Measurements from ENCODE around the gene CD2AP. TPM values are rescaled to one million over a fixed set of nuclear protein-coding genes. Genes with fewer than 3 reads are reported as not detected.

Gene CD2AP
- total RNA-seq: 10 to 100 TPM; 28.3 to 29.2 TPM

GRCh38 chr6:47477497-47478232 is at the start of gene CD2AP:
Gene CD2AP, plus strand, starts transcription at chr6:47477789. Its CDS starts 456 bp downstream, at chr6:47478245.
- peak within 1 kb of the TSS; percentile 100 for H3K4me3 Mint-ChIP-seq
- intact Hi-C loops (cut with micrococcal nuclease): no loop called here
- peak; percentile 92 for DNase-seq
- TF ChIP-seq CTCF (IDR thresholded peaks at IDR 0.05): no peak
- ChIA-PET CTCF (interaction anchor here (0.8 to 1.6 kb wide), 4 partner anchors 63 to 257 kb away, joined by 3 to 6 read pairs (median 4); no protein-coding TSS in a partner anchor), POLR2A (interaction anchor here (0.8 to 2.1 kb wide), 10 partner anchors 9 to 256 kb away, joined by 3 to 12 read pairs (median 6); no protein-coding TSS in a partner anchor)
- H3K27ac Mint-ChIP-seq: peak within 1 kb of the TSS; percentile 99
- no peaks in the 10 kb centered on the region for H3K27me3 Mint-ChIP-seq
- H3K9me3 Mint-ChIP-seq: no peaks in the 10 kb centered on the region
- peaks cover 2% of the 10 kb centered on the region for H3K36me3 Mint-ChIP-seq (ENCODE audit: low read depth)
- peak; percentile 89 for ATAC-seq
- H3K4me1 Mint-ChIP-seq (ENCODE audit: low read depth): peaks cover 28% of the 10 kb centered on the region

GRCh38 chr6:47428288-47428687 is 49.3 kb upstream of the CD2AP start:
- Mint-ChIP-seq H3K9me3 (peaks cover 12% of the 10 kb centered on the region), H3K4me3 (no peak overlapping the region), H3K4me1 (ENCODE audit: low read depth) (no peaks in the 10 kb centered on the region), H3K27me3 (no peaks in the 10 kb centered on the region), H3K36me3 (ENCODE audit: low read depth) (peaks cover 5% of the 10 kb centered on the region), H3K27ac (no peak overlapping the region)
- ChIA-PET CTCF (no interaction called here), POLR2A (no interaction called here)
- no peak for TF ChIP-seq CTCF (IDR thresholded peaks at IDR 0.05)
- intact Hi-C loops (cut with micrococcal nuclease): no loop called here
- no peak for ATAC-seq
- no peak for DNase-seq

GRCh38 chr6:47428746-47429664 is 48.6 kb upstream of the CD2AP start:
- Mint-ChIP-seq H3K4me1 (ENCODE audit: low read depth) (no peaks in the 10 kb centered on the region), H3K36me3 (ENCODE audit: low read depth) (peaks cover 5% of the 10 kb centered on the region), H3K27ac (no peak overlapping the region), H3K27me3 (no peaks in the 10 kb centered on the region), H3K9me3 (peaks cover 12% of the 10 kb centered on the region), H3K4me3 (no peak overlapping the region)
- TF ChIP-seq CTCF (IDR thresholded peaks at IDR 0.05): no peak
- intact Hi-C loops (cut with micrococcal nuclease): no loop called here
- POLR2A ChIA-PET: no interaction called here
- CTCF ChIA-PET: no interaction called here
- ATAC-seq (no peak), DNase-seq (no peak)

GRCh38 chr6:47434372-47435253 is 43.0 kb upstream of the CD2AP start:
- ChIA-PET POLR2A (no interaction called here), CTCF (no interaction called here)
- no peak for DNase-seq
- Mint-ChIP-seq H3K9me3 (peaks cover 8% of the 10 kb centered on the region), H3K27ac (no peak overlapping the region), H3K4me3 (no peak overlapping the region), H3K36me3 (ENCODE audit: low read depth) (no peaks in the 10 kb centered on the region), H3K4me1 (ENCODE audit: low read depth) (no peaks in the 10 kb centered on the region), H3K27me3 (no peaks in the 10 kb centered on the region)
- no peak for ATAC-seq
- no peak for TF ChIP-seq CTCF (IDR thresholded peaks at IDR 0.05)
- intact Hi-C loops (cut with micrococcal nuclease): no loop called here
